LNCaP clone FGC (cell line): ENCODE data around the gene SYN1.
"Not testable (repeated sequence)": the region's sequence is repeated elsewhere in the genome, so short reads cannot be mapped to it uniquely, and the experiment has no call there.

ENCODE experiments used
- DNase-seq: peaks from one replicate; pipeline ENCODE4 v3.0.0-alpha.2; 2011; ENCODE audit warnings: low read depth
- H3K4me3 ChIP-seq: 2 replicates; pipeline ENCODE4 v1.5.1; 2011; ENCODE audit warnings: mild to moderate bottlenecking, low read depth, low read length, control low read depth
- CTCF ChIP-seq: IDR thresholded peaks from 2 replicates; pipeline ENCODE4 v1.5.1; 2012; ENCODE audit warnings: mild to moderate bottlenecking; ENCODE audit not compliant: control insufficient read depth, insufficient read depth; ENCODE audit errors: extremely low read depth

SYN1 gene

GRCh38 chrX:47619486-47620302, at the start of gene SYN1:
Gene SYN1 (minus strand): TSS chrX:47619857. CDS start chrX:47619728, 129 bp downstream.
- no peak for DNase-seq
- TF ChIP-seq CTCF: peak; percentile 19; the same call in 1 of the 2 replicates
- peak within 1 kb of the TSS; percentile 31 for H3K4me3 ChIP-seq

GRCh38 chrX:47665797-47666196, 46.1 kb upstream of the SYN1 start:
- DNase-seq, H3K4me3 ChIP-seq: not testable (repeated sequence)

GRCh38 chrX:47664737-47665136, 45.1 kb upstream of the SYN1 start:
- no peak for DNase-seq
- no peak overlapping the region for H3K4me3 ChIP-seq
- no peak for TF ChIP-seq CTCF

GRCh38 chrX:47662144-47662657, 42.5 kb upstream of the SYN1 start:
- DNase-seq: no peak
- no peak overlapping the region for H3K4me3 ChIP-seq
- no peak for TF ChIP-seq CTCF

GRCh38 chrX:47661539-47661938, 41.9 kb upstream of the SYN1 start:
- no peak for DNase-seq
- no peak overlapping the region for H3K4me3 ChIP-seq
- no peak for TF ChIP-seq CTCF

GRCh38 chrX:47659421-47659726, 39.7 kb upstream of the SYN1 start:
- H3K4me3 ChIP-seq: peak overlapping the region; percentile 76
- TF ChIP-seq CTCF: no peak
- DNase-seq: no peak

- DNase-seq: peak; percentile 81
- TF ChIP-seq CTCF: no peak
- H3K4me3 ChIP-seq: peak within 1 kb of the TSS; percentile 76
Observed at GRCh38 chrX:47658684-47659420, 39.2 kb upstream of the SYN1 start, which contains the start of gene UXT. Gene UXT (minus strand): TSS chrX:47659180. CDS start chrX:47658927, 253 bp downstream.
